Limb (tissue), 2 donors: Measurements from ENCODE around the gene LRTM2.

ENCODE experiments used
- DNase-seq, 2 donors: peaks; one replicate each; pipeline ENCODE4 v3.0.0-alpha.2; 2016; ENCODE audit errors: extremely low spot score in 2 of 2

The LRTM2 gene

DNA sequence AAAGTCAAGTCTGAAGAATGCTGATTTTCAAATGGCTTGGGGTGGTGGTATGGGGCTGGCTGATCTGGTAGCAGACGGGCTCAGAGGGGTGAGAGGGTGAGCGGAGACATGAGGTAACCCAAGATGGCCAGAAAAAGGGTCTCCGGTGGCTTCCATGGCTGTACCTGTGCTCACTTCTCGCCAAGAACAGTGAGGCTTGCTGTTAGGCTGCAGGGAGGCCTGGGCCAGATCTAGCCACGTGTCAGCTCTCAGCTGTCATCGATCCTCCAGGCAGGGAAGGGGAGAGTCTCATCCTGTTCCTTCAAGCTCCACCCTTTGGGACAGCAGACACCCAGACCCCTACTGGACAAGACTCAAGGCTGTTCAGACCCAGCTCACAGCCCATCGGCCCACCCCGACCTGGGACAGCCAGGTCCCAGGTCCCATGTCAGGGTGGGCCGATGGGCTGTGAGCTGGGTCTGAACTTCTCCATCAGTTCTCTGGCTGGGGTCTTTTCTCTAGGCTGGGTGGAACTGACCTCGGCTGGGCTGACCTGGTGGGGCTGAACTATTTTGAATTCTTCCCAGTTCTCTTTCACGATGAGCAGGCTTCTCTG lies 9.0 kb downstream of the LRTM2 start:
- no peak for DNase-seq

GRCh38 chr12:1830401-1830845 lies 10.1 kb downstream of the LRTM2 start:
- DNase-seq, result no peak

DNA sequence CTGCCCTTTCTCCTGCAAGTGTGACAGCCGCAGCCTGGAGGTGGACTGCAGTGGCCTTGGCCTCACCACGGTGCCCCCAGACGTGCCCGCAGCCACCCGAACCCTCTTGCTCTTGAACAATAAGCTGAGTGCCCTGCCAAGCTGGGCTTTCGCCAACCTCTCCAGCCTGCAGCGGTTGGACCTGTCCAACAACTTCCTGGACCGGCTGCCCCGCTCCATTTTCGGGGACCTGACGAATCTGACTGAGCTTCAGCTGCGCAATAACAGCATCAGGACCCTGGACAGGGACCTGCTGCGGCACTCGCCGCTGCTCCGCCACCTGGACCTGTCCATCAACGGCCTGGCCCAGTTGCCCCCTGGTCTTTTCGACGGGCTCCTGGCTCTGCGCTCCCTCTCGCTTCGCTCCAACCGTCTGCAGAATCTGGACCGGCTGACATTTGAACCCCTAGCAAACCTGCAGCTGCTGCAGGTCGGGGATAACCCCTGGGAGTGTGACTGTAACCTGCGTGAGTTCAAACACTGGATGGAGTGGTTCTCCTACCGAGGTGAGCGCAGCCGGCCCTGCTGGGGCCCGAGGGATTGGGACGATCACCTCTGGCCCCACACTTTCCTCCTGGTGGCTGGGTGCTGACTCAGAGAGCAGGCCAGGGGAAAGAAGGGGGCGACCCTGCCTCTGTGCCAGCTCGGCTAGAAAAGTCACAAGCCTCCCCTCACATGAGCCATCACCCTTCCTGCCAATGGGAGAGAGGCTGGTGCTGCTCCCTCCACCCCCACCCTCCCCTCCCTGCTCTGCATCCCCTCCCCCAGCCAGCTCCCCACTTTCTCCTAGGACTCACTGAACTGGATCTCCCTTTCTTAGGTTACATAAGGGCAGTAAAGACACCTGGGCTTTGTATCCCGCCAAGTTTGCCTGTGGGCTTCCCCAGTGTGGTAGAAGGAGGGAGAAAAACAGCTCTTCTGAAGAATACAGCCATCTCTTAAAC lies 10.9 kb downstream of the LRTM2 start:
- peak; percentile 61 to 83 for DNase-seq

DNA sequence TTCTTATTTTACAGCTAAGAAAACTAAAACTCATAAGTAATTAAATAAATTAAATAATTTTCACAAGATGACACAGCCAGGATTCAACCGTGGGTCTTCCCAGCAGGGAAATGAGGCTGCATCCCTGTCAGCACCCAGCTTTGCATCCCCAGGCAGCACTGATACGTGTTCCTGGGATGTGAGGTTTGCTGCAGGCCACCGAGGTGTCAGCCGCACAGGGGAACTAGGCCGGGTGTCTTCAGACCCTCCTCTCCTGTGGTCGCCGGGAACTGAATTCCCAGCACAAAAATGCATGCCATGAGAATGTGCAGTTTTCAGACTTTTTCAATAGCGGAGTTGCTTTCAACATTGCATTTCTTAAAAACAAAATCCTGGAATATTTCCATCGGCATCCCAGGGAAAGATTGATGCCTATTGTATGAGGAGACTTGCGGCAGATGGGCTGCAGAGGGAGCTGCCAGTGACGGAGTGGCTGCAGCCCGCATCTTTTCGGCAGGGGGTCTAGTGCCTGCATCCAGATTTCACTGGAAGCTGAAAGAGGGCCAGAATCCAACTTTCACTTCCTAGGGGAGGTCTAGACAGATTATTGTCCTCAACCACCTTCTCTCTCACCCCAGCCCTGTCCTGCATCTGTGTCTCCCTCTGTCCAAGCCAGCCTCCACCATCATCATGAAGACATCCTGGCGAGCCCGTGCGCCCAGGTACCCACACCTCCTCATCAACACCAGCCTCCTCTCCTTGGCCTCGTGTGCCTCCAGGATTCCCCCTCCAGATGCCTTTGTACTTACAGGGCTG lies 12.6 kb downstream of the LRTM2 start:
- DNase-seq, result no peak

DNA sequence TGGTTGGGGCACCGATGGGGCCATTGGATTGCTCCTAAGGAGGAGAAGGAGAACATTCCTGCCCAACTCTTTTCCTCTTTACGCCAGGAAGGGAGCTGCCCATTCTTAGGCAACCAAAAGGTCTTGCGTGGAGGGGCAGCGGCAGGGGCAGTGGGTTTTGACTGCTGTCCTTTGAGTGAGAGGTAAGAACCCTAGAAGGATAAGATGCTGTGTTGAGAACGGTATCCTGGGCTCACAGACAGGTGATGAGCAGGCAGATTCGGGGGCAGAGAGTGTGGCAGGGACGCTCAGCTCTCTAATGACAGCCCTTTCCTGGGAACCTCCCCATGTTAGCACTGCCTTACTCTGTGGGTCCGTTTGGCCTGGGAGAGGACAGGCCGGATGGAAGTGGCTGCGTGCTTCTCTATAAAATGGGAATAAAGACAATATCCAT lies 13.2 kb downstream of the LRTM2 start:
- no peak for DNase-seq

- no peak for DNase-seq
Measured at GRCh38 chr12:1834186-1834925, 14.0 kb downstream of the LRTM2 start.

- no peak for DNase-seq
Measured at GRCh38 chr12:1835211-1836131, 15.1 kb downstream of the LRTM2 start.

- no peak for DNase-seq
Measured at GRCh38 chr12:1836241-1836803, 16.0 kb downstream of the LRTM2 start.

DNA sequence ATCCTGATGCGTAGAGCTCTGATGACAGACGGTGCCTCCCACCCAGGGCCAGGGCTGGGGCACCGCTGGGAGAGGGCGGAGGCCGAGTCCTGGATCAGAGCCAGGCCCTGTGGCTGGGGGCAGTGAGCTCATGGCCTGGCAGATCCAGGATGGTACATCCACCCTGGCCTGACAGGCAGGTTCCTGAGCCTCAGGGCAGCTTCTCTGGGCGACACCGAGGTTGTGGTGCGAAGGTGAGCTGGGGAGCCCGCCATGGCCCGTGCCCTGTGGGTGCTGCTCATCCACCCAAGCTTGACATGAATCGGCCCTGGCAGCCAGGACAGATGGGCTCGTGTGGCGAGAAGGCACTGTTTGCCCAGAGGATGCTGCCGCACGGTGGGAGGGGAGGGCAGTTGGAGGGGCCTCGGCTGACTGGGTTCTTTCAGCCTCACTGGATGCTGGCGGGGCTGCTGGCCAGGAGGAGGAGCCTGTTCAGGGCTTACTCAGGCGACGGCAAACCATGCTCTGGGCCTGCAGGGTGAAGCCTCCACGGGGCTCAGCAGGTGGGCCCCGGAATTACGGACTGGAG lies 16.6 kb downstream of the LRTM2 start:
- no peak for DNase-seq

GRCh38 chr12:1837541-1838204 lies 17.3 kb downstream of the LRTM2 start:
- DNase-seq, result no peak

DNA sequence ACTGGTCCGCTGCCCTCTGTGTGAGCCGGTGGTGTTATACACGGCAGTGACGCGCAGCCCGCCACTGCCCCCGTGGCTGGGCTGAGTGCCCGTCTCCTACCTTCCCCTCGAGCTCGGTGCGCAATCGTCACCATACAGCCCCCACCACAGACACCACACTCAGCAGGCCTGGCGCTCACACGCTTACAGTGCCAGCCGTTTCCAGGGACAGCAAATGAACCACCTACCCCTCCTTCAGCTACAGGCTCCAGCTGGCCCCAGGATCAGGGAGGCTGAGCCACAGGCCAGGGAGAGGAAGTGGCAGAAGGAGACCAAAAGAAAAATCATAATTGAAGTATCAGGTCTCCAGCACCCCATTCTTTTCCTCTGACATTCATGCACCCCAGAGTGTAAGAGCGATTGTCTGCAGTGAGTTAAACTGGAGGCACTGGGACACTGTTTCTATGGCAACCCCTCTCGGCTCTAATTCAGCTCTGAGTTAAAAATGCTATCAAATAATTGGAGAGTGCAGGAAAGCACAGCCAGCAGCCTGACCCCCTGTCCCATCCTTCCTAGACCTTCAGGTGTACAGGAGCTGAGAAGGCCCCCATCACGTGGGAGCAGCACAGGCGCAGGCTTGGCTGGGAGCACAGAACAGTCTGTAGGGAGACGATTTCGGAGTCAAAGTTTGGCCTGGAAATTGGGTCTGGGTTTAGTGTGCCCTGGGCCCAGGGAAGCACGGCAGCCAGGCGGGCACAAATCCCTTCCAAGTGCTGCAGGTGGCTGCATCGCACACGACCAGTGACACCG lies 18.0 kb downstream of the LRTM2 start:
- no peak for DNase-seq

DNA sequence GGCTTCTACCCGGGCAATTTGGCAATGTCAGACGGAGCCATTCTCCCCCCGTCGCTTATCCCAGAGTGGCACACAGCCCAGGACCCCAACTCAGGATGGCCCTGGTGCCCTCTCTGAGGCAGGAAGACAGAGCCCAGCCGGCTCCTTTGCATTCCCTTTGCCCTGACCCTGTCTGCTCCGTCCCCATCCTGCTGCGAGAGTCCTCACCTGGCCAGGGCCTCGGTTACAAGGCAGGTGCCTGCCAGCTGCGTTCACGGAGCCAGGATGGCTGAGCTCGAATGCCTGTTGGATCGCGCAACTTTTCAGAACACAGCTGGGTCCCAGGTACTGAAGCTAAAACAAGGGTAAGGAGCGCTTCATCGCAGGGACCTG lies 18.6 kb downstream of the LRTM2 start:
- no peak for DNase-seq

DNA sequence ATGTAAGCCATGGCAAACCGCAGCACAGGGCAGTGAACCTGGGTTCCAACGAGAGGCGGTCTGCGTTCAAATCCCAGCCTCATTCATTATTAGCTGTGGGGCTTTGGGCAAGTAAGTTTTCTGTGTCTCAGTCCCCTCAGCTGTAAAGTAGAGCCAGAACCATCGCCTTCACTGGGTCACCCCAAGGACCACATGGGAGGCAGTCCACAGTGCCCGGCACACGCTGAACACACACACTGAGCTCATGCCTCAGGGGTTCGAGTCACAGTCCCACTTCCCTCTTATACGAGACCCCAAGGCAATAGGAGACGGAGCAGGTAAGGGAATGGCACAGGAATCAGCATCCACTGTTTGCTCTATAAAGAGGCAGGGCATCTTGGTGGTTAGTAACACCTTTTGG lies 19.1 kb downstream of the LRTM2 start:
- DNase-seq, result no peak

- DNase-seq, result no peak
Measured at GRCh38 chr12:1839956-1840951, 19.9 kb downstream of the LRTM2 start.

GRCh38 chr12:1840981-1841425 lies 20.6 kb downstream of the LRTM2 start:
- DNase-seq, result no peak

GRCh38 chr12:1841586-1842182 lies 21.3 kb downstream of the LRTM2 start:
- DNase-seq, result peak in 1 of 2 donors; percentile 18
